ENCODE data around the gene ZDHHC19.

DNA sequence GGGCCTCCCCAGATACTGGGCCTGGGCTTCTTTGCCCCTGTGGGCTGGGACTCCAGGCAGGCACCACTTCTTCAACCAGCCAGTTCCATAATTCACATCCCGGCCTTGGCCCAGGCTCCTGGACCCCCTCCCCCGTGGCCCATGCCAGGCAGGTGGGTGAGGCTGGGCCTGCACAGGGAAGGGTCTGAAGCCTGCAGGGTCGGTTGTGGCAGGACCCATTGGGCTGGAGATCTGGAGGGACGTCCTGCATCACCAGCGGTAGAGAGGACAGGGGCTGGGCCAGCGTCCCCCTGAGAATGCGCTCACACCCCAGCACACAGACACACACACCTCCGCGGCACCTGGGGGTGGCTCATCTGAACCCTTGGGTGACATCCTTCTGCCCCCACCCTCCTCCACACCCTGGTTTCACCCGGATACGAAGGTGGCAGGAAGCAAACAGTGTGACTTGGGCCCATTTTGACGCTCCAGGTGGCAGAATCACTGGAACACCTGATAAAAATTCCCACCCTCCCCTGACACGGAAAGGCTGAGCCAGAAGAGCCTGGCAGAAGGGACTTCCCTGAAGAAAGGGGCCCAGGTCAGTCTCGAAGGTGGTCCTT is 15.4 kb downstream of the ZDHHC19 start:
- TF ChIP-seq, protein P1, sequence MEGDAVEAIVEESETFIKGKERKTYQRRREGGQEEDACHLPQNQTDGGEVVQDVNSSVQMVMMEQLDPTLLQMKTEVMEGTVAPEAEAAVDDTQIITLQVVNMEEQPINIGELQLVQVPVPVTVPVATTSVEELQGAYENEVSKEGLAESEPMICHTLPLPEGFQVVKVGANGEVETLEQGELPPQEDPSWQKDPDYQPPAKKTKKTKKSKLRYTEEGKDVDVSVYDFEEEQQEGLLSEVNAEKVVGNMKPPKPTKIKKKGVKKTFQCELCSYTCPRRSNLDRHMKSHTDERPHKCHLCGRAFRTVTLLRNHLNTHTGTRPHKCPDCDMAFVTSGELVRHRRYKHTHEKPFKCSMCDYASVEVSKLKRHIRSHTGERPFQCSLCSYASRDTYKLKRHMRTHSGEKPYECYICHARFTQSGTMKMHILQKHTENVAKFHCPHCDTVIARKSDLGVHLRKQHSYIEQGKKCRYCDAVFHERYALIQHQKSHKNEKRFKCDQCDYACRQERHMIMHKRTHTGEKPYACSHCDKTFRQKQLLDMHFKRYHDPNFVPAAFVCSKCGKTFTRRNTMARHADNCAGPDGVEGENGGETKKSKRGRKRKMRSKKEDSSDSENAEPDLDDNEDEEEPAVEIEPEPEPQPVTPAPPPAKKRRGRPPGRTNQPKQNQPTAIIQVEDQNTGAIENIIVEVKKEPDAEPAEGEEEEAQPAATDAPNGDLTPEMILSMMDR (IDR thresholded peaks at IDR 0.05; ENCODE audit: insufficient read depth, low read depth, low read length), result no peak
- TF ChIP-seq EZH2 (IDR thresholded peaks at IDR 0.05; ENCODE audit: insufficient read depth, low read length), result no peak

All from astrocyte (in vitro differentiated cells and primary cell).